ENCODE results near the gene SYNJ1.

GRCh38 chr21:32603131-32603530 lies 124.7 kb downstream of the SYNJ1 start:
- no peak for TF ChIP-seq CTCF (IDR thresholded peaks at IDR 0.05)
- TF ChIP-seq POLR2A (IDR thresholded peaks at IDR 0.05) = no peak
